ENCODE measurements around the gene KCNJ5. TPM values are rescaled to one million over a fixed set of nuclear protein-coding genes. Genes with fewer than 3 reads are reported as not detected.

The KCNJ5 gene
- total RNA-seq, 1 donor from 2014 or later: 1.6 TPM

- Mint-ChIP-seq H3K27me3 (peaks cover 34% of the 10 kb centered on the region), H3K27ac (no peak overlapping the region), H3K9me3 (no peaks in the 10 kb centered on the region), H3K4me3 (no peak overlapping the region), H3K36me3 (no peaks in the 10 kb centered on the region), H3K4me1 (ENCODE audit: unreplicated experiment) (peaks cover 5% of the 10 kb centered on the region)
- DNase-seq (ENCODE audit: extremely low spot score, unreplicated experiment): no peak
- no peak for TF ChIP-seq CTCF (conservative IDR thresholded peaks at IDR 0.05)
Observed at GRCh38 chr11:128924104-128924503, 32.9 kb downstream of the KCNJ5 start.

GRCh38 chr11:128924510-128925249 lies 33.5 kb downstream of the KCNJ5 start:
- H3K4me1 Mint-ChIP-seq (ENCODE audit: unreplicated experiment): peaks cover 11% of the 10 kb centered on the region
- no peaks in the 10 kb centered on the region for H3K36me3 Mint-ChIP-seq
- H3K27ac Mint-ChIP-seq: no peak overlapping the region
- TF ChIP-seq CTCF (conservative IDR thresholded peaks at IDR 0.05): no peak
- H3K27me3 Mint-ChIP-seq: peaks cover 39% of the 10 kb centered on the region
- no peak for DNase-seq (ENCODE audit: extremely low spot score, unreplicated experiment)
- no peak overlapping the region for H3K4me3 Mint-ChIP-seq
- H3K9me3 Mint-ChIP-seq: no peaks in the 10 kb centered on the region

- Mint-ChIP-seq H3K27me3 (peaks cover 44% of the 10 kb centered on the region), H3K36me3 (no peaks in the 10 kb centered on the region), H3K27ac (no peak overlapping the region), H3K9me3 (no peaks in the 10 kb centered on the region), H3K4me3 (no peak overlapping the region), H3K4me1 (ENCODE audit: unreplicated experiment) (peaks cover 16% of the 10 kb centered on the region)
- no peak for TF ChIP-seq CTCF (conservative IDR thresholded peaks at IDR 0.05)
- no peak for DNase-seq (ENCODE audit: extremely low spot score, unreplicated experiment)
Observed at GRCh38 chr11:128925250-128925600, 34.1 kb downstream of the KCNJ5 start.

GRCh38 chr11:128926000-128926399 lies 34.8 kb downstream of the KCNJ5 start:
- Mint-ChIP-seq H3K9me3 (no peaks in the 10 kb centered on the region), H3K4me3 (no peak overlapping the region), H3K27me3 (peaks cover 40% of the 10 kb centered on the region), H3K27ac (no peak overlapping the region), H3K4me1 (ENCODE audit: unreplicated experiment) (peaks cover 17% of the 10 kb centered on the region), H3K36me3 (no peaks in the 10 kb centered on the region)
- no peak for TF ChIP-seq CTCF (conservative IDR thresholded peaks at IDR 0.05)
- no peak for DNase-seq (ENCODE audit: extremely low spot score, unreplicated experiment)

- H3K27ac Mint-ChIP-seq: no peak overlapping the region
- H3K4me3 Mint-ChIP-seq: no peak overlapping the region
- H3K36me3 Mint-ChIP-seq: no peaks in the 10 kb centered on the region
- peaks cover 38% of the 10 kb centered on the region for H3K27me3 Mint-ChIP-seq
- peaks cover 18% of the 10 kb centered on the region for H3K4me1 Mint-ChIP-seq (ENCODE audit: unreplicated experiment)
- no peak for DNase-seq (ENCODE audit: extremely low spot score, unreplicated experiment)
- no peaks in the 10 kb centered on the region for H3K9me3 Mint-ChIP-seq
- no peak for TF ChIP-seq CTCF (conservative IDR thresholded peaks at IDR 0.05)
Observed at GRCh38 chr11:128926437-128927107, 35.4 kb downstream of the KCNJ5 start.

Measured in type B pancreatic cell (in vitro differentiated cells).